Glutamatergic neuron (in vitro differentiated cells): Measurements from ENCODE around the gene SPEG. TPM values are rescaled to one million over a fixed set of nuclear protein-coding genes. Genes with fewer than 3 reads are reported as not detected.
A peak's percentile ranks its signal among the peaks of the same experiment; 100 is the strongest.

ENCODE experiments used
- DNase-seq: peaks from one replicate; pipeline ENCODE4 v3.0.0; 2022
- H3K27ac Mint-ChIP-seq: one replicate; pipeline ENCODE4 v1.8.0; 2020; ENCODE audit warnings: mild to moderate bottlenecking, mixed read lengths, inconsistent platforms; ENCODE audit not compliant: unreplicated experiment
- H3K27me3 Mint-ChIP-seq: one replicate; pipeline ENCODE4 v1.8.0; 2020; ENCODE audit warnings: mild to moderate bottlenecking, moderate library complexity, mixed read lengths, inconsistent platforms; ENCODE audit not compliant: unreplicated experiment
- H3K36me3 Mint-ChIP-seq: one replicate; pipeline ENCODE4 v1.8.0; 2020; ENCODE audit warnings: mild to moderate bottlenecking, mixed read lengths, inconsistent platforms; ENCODE audit not compliant: unreplicated experiment
- H3K4me1 Mint-ChIP-seq: one replicate; pipeline ENCODE4 v1.8.0; 2020; ENCODE audit warnings: mild to moderate bottlenecking, low read depth, mixed read lengths, inconsistent platforms; ENCODE audit not compliant: unreplicated experiment
- H3K4me3 Mint-ChIP-seq: one replicate; pipeline ENCODE4 v1.8.0; 2020; ENCODE audit warnings: mild to moderate bottlenecking, mixed read lengths, inconsistent platforms; ENCODE audit not compliant: unreplicated experiment
- H3K9me3 Mint-ChIP-seq: one replicate; pipeline ENCODE4 v1.8.0; 2020; ENCODE audit warnings: mild to moderate bottlenecking, moderate library complexity, mixed read lengths, inconsistent platforms; ENCODE audit not compliant: unreplicated experiment
- CTCF ChIP-seq: fragments of 200-600 bp; sonication (generic); IDR thresholded peaks from one replicate; pipeline ENCODE4 v1.5.0; 2021; ENCODE audit not compliant: partially characterized antibody, unreplicated experiment
- total RNA-seq: library from RNA; stranded (reverse); fragmentation: NEBNext Ultra II Directional; extraction: Animal tissue kit (Norgen Biotek cat#: 25700); gene quantifications from one replicate; pipeline ENCODE4 v1.2.1, GENCODE V29; 2021; ENCODE audit not compliant: unreplicated experiment

Gene SPEG
- total RNA-seq, 1 donor from 2014 or later, result 92.9 TPM

GRCh38 chr2:219497495-219498279 is 63.0 kb downstream of the SPEG start:
- Mint-ChIP-seq H3K27ac (no peak overlapping the region), H3K9me3 (peaks cover 13% of the 10 kb centered on the region), H3K4me3 (peak overlapping the region; percentile 90), H3K4me1 (peaks cover 36% of the 10 kb centered on the region), H3K36me3 (no peaks in the 10 kb centered on the region), H3K27me3 (peaks cover 18% of the 10 kb centered on the region)
- peak; percentile 77 for DNase-seq
- no peak for TF ChIP-seq CTCF

GRCh38 chr2:219498280-219499057 is 63.8 kb downstream of the SPEG start, which contains the start of gene GMPPA:
GMPPA (plus strand) TSS chr2:219498891; CDS start chr2:219499976, 1,085 bp downstream.
- Mint-ChIP-seq H3K4me3 (peak within 1 kb of the TSS; percentile 90), H3K27ac (peak within 1 kb of the TSS; percentile 85), H3K4me1 (peaks cover 37% of the 10 kb centered on the region), H3K9me3 (peaks cover 14% of the 10 kb centered on the region), H3K36me3 (no peaks in the 10 kb centered on the region), H3K27me3 (peaks cover 15% of the 10 kb centered on the region)
- DNase-seq, result peak; percentile 93
- no peak for TF ChIP-seq CTCF

GRCh38 chr2:219499058-219499307 is 64.3 kb downstream of the SPEG start:
- Mint-ChIP-seq H3K9me3 (peaks cover 16% of the 10 kb centered on the region), H3K27ac (peak overlapping the region; percentile 85), H3K4me1 (peaks cover 39% of the 10 kb centered on the region), H3K36me3 (no peaks in the 10 kb centered on the region), H3K4me3 (peak overlapping the region; percentile 90), H3K27me3 (peaks cover 19% of the 10 kb centered on the region)
- TF ChIP-seq CTCF, result no peak
- no peak for DNase-seq

- Mint-ChIP-seq H3K4me1 (peaks cover 39% of the 10 kb centered on the region), H3K9me3 (peaks cover 16% of the 10 kb centered on the region), H3K4me3 (peak overlapping the region; percentile 90), H3K27me3 (peaks cover 23% of the 10 kb centered on the region), H3K27ac (peak overlapping the region; percentile 85), H3K36me3 (no peaks in the 10 kb centered on the region)
- no peak for TF ChIP-seq CTCF
- DNase-seq, result no peak
These were observed 64.9 kb downstream of the SPEG start for GRCh38 chr2:219499555-219499954.

GRCh38 chr2:219500135-219500534 is 65.5 kb downstream of the SPEG start:
- Mint-ChIP-seq H3K4me3 (peak overlapping the region; percentile 63), H3K36me3 (no peaks in the 10 kb centered on the region), H3K27ac (no peak overlapping the region), H3K27me3 (peaks cover 23% of the 10 kb centered on the region), H3K4me1 (peaks cover 35% of the 10 kb centered on the region), H3K9me3 (peaks cover 14% of the 10 kb centered on the region)
- no peak for DNase-seq
- no peak for TF ChIP-seq CTCF
